Activated CD4-positive, alpha-beta memory T cell treated with anti-CD3 and anti-CD28 coated beads for 36 hours (primary cell): ENCODE data around the gene RBM42. TPM values are rescaled to one million over a fixed set of nuclear protein-coding genes. Genes with fewer than 3 reads are reported as not detected.
"Not testable (repeated sequence)": the region's sequence is repeated elsewhere in the genome, so short reads cannot be mapped to it uniquely, and the experiment has no call there.

Experiments
- CTCF ChIA-PET: fragments of 350-600 bp; sonication (Branson Sonifier 250); formaldehyde crosslinking; loops from one replicate; lab custom pipeline; 2021; ENCODE audit warnings: antibody characterized with exemption, inconsistent platforms; lab: Charles Lee
- POLR2A ChIA-PET: fragments of 350-600 bp; sonication (Branson Sonifier 250); formaldehyde crosslinking; loops from one replicate; lab custom pipeline; 2021; ENCODE audit warnings: antibody characterized with exemption; lab: Charles Lee
- DNase-seq: peaks from one replicate; pipeline ENCODE4 v3.0.0-alpha.2; 2020
- H3K27ac Mint-ChIP-seq: one replicate; pipeline ENCODE4 v1.8.0; 2021; ENCODE audit warnings: mixed read lengths
- H3K27me3 Mint-ChIP-seq: one replicate; pipeline ENCODE4 v1.8.0; 2021; ENCODE audit warnings: mixed read lengths
- H3K36me3 Mint-ChIP-seq: one replicate; pipeline ENCODE4 v1.8.0; 2021; ENCODE audit warnings: mixed read lengths
- H3K4me1 Mint-ChIP-seq: one replicate; pipeline ENCODE4 v1.8.0; 2021; ENCODE audit warnings: low read depth, mixed read lengths
- H3K4me3 Mint-ChIP-seq: one replicate; pipeline ENCODE4 v1.8.0; 2021; ENCODE audit warnings: mild to moderate bottlenecking, mixed read lengths
- H3K9me3 Mint-ChIP-seq: one replicate; pipeline ENCODE4 v1.8.0; 2021; ENCODE audit warnings: mixed read lengths
- intact Hi-C: fragments of 100-400 bp; cut with micrococcal nuclease; formaldehyde crosslinking; loops from one replicate; pipeline ENCODE4 v1.15.1; 2023
- total RNA-seq, 2 experiments: library from RNA; stranded (reverse); gene quantifications; one replicate each; pipeline ENCODE4 v1.2.3, GENCODE V29; 2021

The RBM42 gene
- 10 to 100 TPM; 86.4 to 88.0 TPM for total RNA-seq

GRCh38 chr19:35628565-35629331, at the start of gene RBM42:
Gene RBM42 (plus strand): TSS chr19:35629036. CDS start chr19:35629154, 118 bp downstream.
- ChIA-PET POLR2A (no interaction called here), CTCF (interaction anchor here (0.5 kb wide), 1 partner anchor 191 kb away, joined by 7 read pairs; no protein-coding TSS in a partner anchor)
- Mint-ChIP-seq H3K27ac (peak within 1 kb of the TSS; percentile 90), H3K27me3 (no peaks in the 10 kb centered on the region), H3K36me3 (peaks cover 25% of the 10 kb centered on the region), H3K4me3 (peak within 1 kb of the TSS; percentile 99), H3K4me1 (peaks cover 16% of the 10 kb centered on the region), H3K9me3 (no peaks in the 10 kb centered on the region)
- peak; percentile 98 for DNase-seq
- intact Hi-C loops = loop anchor here (1.0 kb wide), 3 partner anchors 16 to 82 kb away; partner anchors contain the start of gene HAUS5

- ChIA-PET POLR2A (no interaction called here), CTCF (no interaction called here)
- Mint-ChIP-seq H3K27ac (no peak overlapping the region), H3K9me3 (peaks cover 1% of the 10 kb centered on the region), H3K27me3 (peaks cover 12% of the 10 kb centered on the region), H3K36me3 (no peaks in the 10 kb centered on the region), H3K4me3 (no peak overlapping the region), H3K4me1 (no peaks in the 10 kb centered on the region)
- DNase-seq = no peak
- intact Hi-C loops = no loop called here
These were observed 46.1 kb upstream of the RBM42 start for GRCh38 chr19:35582760-35583159.

GRCh38 chr19:35585848-35586247, 43.0 kb upstream of the RBM42 start, which contains the start of gene PMIS2:
Gene PMIS2 (plus strand): TSS chr19:35586173. CDS start chr19:35586260, 87 bp downstream.
- Mint-ChIP-seq H3K4me1 (no peaks in the 10 kb centered on the region), H3K4me3 (no peak within 1 kb of the TSS), H3K27ac (no peak within 1 kb of the TSS), H3K27me3 (peaks cover 10% of the 10 kb centered on the region), H3K36me3 (no peaks in the 10 kb centered on the region), H3K9me3 (no peaks in the 10 kb centered on the region)
- intact Hi-C loops = loop anchor here (1.0 kb wide), 1 partner anchor 19 kb away; no protein-coding TSS in a partner anchor
- ChIA-PET CTCF (interaction anchor here (1.2 kb wide), 1 partner anchor 75 kb away, joined by 4 read pairs; no protein-coding TSS in a partner anchor), POLR2A (interaction anchor here (0.6 kb wide), 1 partner anchor 13 kb away, joined by 3 read pairs; no protein-coding TSS in a partner anchor)
- peak; percentile 20 for DNase-seq

GRCh38 chr19:35587321-35587720, 41.5 kb upstream of the RBM42 start:
- Mint-ChIP-seq H3K9me3 (no peaks in the 10 kb centered on the region), H3K4me3 (no peak overlapping the region), H3K27me3 (peaks cover 10% of the 10 kb centered on the region), H3K4me1 (no peaks in the 10 kb centered on the region), H3K27ac (no peak overlapping the region), H3K36me3 (no peaks in the 10 kb centered on the region)
- CTCF ChIA-PET = interaction anchor here (1.2 to 6.3 kb wide), 2 partner anchors 39 to 77 kb away, joined by 4 to 34 read pairs; no protein-coding TSS in a partner anchor
- DNase-seq = no peak
- POLR2A ChIA-PET = no interaction called here
- intact Hi-C loops = no loop called here

GRCh38 chr19:35590875-35591274, 38.0 kb upstream of the RBM42 start:
- H3K9me3 Mint-ChIP-seq = no peaks in the 10 kb centered on the region
- H3K4me1 Mint-ChIP-seq = no peaks in the 10 kb centered on the region
- intact Hi-C loops = no loop called here
- DNase-seq = no peak
- no peak overlapping the region for H3K4me3 Mint-ChIP-seq
- peaks cover 3% of the 10 kb centered on the region for H3K27me3 Mint-ChIP-seq
- ChIA-PET CTCF (interaction anchor here (0.7 to 6.3 kb wide), 5 partner anchors 43 to 233 kb away, joined by 3 to 59 read pairs (median 4); partner anchors contain the start of gene FFAR3), POLR2A (interaction anchor here (0.7 kb wide), 1 partner anchor 47 kb away, joined by 3 read pairs; no protein-coding TSS in a partner anchor)
- no peak overlapping the region for H3K27ac Mint-ChIP-seq
- no peaks in the 10 kb centered on the region for H3K36me3 Mint-ChIP-seq

GRCh38 chr19:35592226-35592625, 36.6 kb upstream of the RBM42 start:
- Mint-ChIP-seq H3K27me3 (peaks cover 3% of the 10 kb centered on the region), H3K4me3 (no peak overlapping the region), H3K36me3 (no peaks in the 10 kb centered on the region), H3K27ac (no peak overlapping the region), H3K4me1 (peaks cover 5% of the 10 kb centered on the region), H3K9me3 (no peaks in the 10 kb centered on the region)
- DNase-seq = peak; percentile 30
- intact Hi-C loops = loop anchor here (1.0 to 2.0 kb wide), 2 partner anchors 43 to 82 kb away; no protein-coding TSS in a partner anchor
- CTCF ChIA-PET = interaction anchor here (0.8 to 6.3 kb wide), 12 partner anchors 8 to 234 kb away, joined by 3 to 59 read pairs (median 4); partner anchors contain the start of genes ATP4A and FFAR3
- POLR2A ChIA-PET = interaction anchor here (0.6 kb wide), 1 partner anchor 21 kb away, joined by 3 read pairs; no protein-coding TSS in a partner anchor

GRCh38 chr19:35595026-35595425, 33.8 kb upstream of the RBM42 start:
- H3K27me3 Mint-ChIP-seq, H3K27ac Mint-ChIP-seq, POLR2A ChIA-PET, DNase-seq, H3K4me1 Mint-ChIP-seq, H3K9me3 Mint-ChIP-seq, H3K36me3 Mint-ChIP-seq, H3K4me3 Mint-ChIP-seq, intact Hi-C loops: not testable (repeated sequence)
- CTCF ChIA-PET = interaction anchor here (0.6 kb wide), 1 partner anchor 78 kb away, joined by 3 read pairs; no protein-coding TSS in a partner anchor

- intact Hi-C loops = no loop called here
- Mint-ChIP-seq H3K9me3 (no peaks in the 10 kb centered on the region), H3K4me3 (no peak overlapping the region), H3K36me3 (no peaks in the 10 kb centered on the region), H3K27ac (no peak overlapping the region), H3K4me1 (peaks cover 5% of the 10 kb centered on the region), H3K27me3 (peaks cover 4% of the 10 kb centered on the region)
- no peak for DNase-seq
- ChIA-PET CTCF (no interaction called here), POLR2A (no interaction called here)
These were observed 32.9 kb upstream of the RBM42 start for GRCh38 chr19:35595928-35596327.

GRCh38 chr19:35596366-35596999, 32.4 kb upstream of the RBM42 start:
- ChIA-PET CTCF (interaction anchor here (2.9 kb wide), 1 partner anchor 48 kb away, joined by 10 read pairs; no protein-coding TSS in a partner anchor), POLR2A (no interaction called here)
- Mint-ChIP-seq H3K9me3 (no peaks in the 10 kb centered on the region), H3K4me3 (no peak overlapping the region), H3K36me3 (no peaks in the 10 kb centered on the region), H3K27ac (no peak overlapping the region), H3K27me3 (peaks cover 4% of the 10 kb centered on the region), H3K4me1 (peaks cover 5% of the 10 kb centered on the region)
- intact Hi-C loops = no loop called here
- peak; percentile 47 for DNase-seq

GRCh38 chr19:35601971-35602370, 26.9 kb upstream of the RBM42 start:
- intact Hi-C loops = no loop called here
- POLR2A ChIA-PET = no interaction called here

GRCh38 chr19:35604436-35604835, 24.4 kb upstream of the RBM42 start:
- peaks cover 18% of the 10 kb centered on the region for H3K9me3 Mint-ChIP-seq
- H3K4me3 Mint-ChIP-seq, H3K27ac Mint-ChIP-seq, POLR2A ChIA-PET, intact Hi-C loops, H3K27me3 Mint-ChIP-seq, CTCF ChIA-PET, H3K4me1 Mint-ChIP-seq, H3K36me3 Mint-ChIP-seq, DNase-seq: not testable (repeated sequence)

More at GRCh38 chr19:35601971-35602370, 26.9 kb upstream of the RBM42 start:
- H3K4me3 Mint-ChIP-seq = no peak overlapping the region
- no peaks in the 10 kb centered on the region for H3K36me3 Mint-ChIP-seq
- H3K27ac Mint-ChIP-seq = no peak overlapping the region
- CTCF ChIA-PET = interaction anchor here (2.3 kb wide), 1 partner anchor 53 kb away, joined by 8 read pairs; no protein-coding TSS in a partner anchor
- DNase-seq = no peak
- H3K4me1 Mint-ChIP-seq = no peaks in the 10 kb centered on the region
- H3K27me3 Mint-ChIP-seq = peaks cover 1% of the 10 kb centered on the region
- H3K9me3 Mint-ChIP-seq = peaks cover 2% of the 10 kb centered on the region
